DOHH2 (cell line): Measurements from ENCODE around the gene APC.

Source experiments
- CTCF ChIP-seq: fragments of 200-600 bp; sonication (generic); IDR thresholded peaks from one replicate; pipeline ENCODE4 v1.5.1; 2014; ENCODE audit warnings: antibody characterized with exemption, mild to moderate bottlenecking, low read depth, low read length; ENCODE audit not compliant: poor library complexity, severe bottlenecking
- EZH2phosphoT487 ChIP-seq: fragments of 200-600 bp; sonication (generic); IDR thresholded peaks from 2 replicates; pipeline ENCODE4 v1.6.1; 2017; ENCODE audit warnings: borderline replicate concordance, mild to moderate bottlenecking, antibody characterized with exemption, low read length, moderate library complexity, mixed read lengths

DNA sequence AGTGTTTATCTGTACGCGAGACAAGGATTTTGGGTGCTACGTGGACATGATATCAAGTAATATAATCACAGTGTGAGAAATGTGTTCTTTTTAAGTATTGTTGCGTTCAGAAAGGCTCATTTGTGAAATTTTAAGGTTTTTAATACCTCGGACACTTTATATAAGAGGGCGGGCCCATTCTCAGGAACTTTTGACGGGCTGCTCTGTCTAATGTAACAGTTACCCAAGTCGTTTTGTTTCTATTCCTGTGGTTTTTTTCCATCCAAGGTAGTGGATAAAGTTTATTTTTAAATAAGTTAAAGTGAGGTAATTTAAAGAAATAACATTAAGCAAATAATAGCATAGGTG lies 123.9 kb downstream of the APC start:
- no peak for TF ChIP-seq EZH2phosphoT487
- no peak for TF ChIP-seq CTCF
